ENCODE measurements around the gene SRPK2. TPM values are rescaled to one million over a fixed set of nuclear protein-coding genes. Genes with fewer than 3 reads are reported as not detected.
"Not testable (repeated sequence)": the region's sequence is repeated elsewhere in the genome, so short reads cannot be mapped to it uniquely, and the experiment has no call there.

Gene SRPK2
- polyA plus RNA-seq, 1 donor, result 34.9 TPM

GRCh38 chr7:105304040-105304895 lies 84.5 kb downstream of the SRPK2 start:
- DNase-seq (ENCODE audit: low read depth), result no peak

GRCh38 chr7:105300587-105300986 lies 88.1 kb downstream of the SRPK2 start:
- DNase-seq (ENCODE audit: low read depth), result not testable (repeated sequence)

- DNase-seq (ENCODE audit: low read depth), result no peak
Observed at GRCh38 chr7:105298439-105298894, 90.3 kb downstream of the SRPK2 start.

- no peak for DNase-seq (ENCODE audit: low read depth)
Observed at GRCh38 chr7:105297985-105298384, 90.7 kb downstream of the SRPK2 start.

DNA sequence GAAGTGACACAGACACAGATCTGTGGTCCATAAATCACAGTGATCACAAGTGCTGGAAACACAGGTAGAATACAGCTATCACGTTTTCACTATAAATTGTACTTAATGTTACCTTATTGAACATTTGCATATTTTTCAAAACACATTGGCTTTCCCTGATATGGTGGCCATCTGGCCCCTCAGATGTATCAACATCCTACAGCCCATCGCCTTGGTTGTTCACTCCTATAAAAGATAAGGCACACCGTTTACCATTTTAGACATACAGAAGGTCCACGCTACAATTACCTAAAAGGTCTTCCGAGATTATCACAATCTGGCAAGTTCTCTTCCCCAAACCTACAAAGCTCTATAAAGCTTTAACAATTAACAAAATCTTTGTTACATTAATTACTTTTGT lies 91.4 kb downstream of the SRPK2 start:
- DNase-seq (ENCODE audit: low read depth), result no peak

DNA sequence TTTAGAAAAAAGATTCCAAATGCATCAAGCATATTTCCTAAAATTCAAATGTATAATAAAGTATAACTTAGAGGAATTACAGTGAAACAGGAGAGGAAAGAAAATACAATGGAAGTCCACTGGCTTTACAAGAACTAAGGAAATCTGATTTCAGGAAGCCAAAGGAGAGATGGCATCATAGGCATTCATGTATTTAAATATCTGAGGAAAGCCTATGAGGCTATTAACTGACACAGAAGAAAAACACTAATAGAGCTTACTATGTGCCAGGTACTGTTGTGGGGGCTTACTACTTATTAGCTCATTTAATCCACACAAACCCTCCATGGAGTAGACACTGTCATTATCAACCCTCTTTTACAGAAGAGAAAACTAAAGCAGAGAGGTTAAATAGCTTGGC lies 92.2 kb downstream of the SRPK2 start:
- no peak for DNase-seq (ENCODE audit: low read depth)

DNA sequence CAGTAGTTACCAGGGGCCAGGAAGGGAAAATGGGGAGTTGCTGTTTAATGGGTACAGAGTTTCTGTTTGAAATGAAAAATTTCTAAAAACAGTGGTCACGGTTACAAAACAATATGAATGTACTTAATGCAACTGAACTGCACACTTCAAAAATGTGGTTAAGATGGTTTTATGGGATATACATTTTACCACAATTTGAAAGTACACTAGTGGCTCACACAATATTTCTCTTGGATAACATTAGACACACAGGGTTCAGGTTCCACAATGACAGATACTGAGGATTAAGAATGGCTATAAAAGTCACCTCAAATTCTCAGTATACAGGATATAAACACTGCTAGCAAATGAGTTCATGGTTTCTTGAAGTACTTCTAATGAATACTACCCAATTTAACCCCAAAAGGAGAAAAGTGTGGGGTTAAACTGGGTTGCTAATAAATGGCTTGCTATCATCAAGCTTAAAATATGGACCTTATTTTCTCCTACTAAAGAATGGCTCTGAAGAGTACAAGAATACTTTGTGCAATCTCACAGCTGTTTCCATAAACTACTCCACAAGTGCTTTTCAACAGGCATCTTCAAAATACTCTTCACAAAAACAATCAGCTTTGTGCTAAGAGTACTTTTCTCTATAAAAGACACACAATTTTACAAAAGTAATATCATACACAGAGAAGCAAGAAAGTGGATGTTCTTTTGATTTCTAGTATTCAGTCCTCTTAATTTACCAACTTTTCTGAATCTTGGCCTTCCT lies 92.9 kb downstream of the SRPK2 start:
- DNase-seq (ENCODE audit: low read depth), result no peak

DNA sequence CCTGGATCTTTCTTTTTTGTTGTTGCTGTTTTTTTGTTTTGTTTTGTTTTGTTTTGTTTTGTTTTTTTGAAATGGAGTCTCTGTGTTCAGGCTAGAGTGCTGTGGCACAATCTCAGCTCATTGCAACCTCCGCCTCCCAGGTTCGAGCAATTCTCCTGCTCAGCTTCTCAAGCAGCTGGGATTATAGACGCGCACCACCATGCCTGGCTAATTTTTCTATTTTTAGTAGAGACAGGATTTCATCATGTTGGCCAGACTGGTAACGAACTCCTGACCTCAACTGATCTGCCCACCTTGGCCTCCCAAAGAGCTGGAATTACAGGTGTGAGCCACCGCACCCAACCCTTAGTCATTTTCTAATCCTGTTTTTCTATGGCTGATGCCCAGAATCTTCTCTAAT lies 94.2 kb downstream of the SRPK2 start:
- DNase-seq (ENCODE audit: low read depth), result not testable (repeated sequence)

GRCh38 chr7:105289704-105290103 lies 99.0 kb downstream of the SRPK2 start:
- no peak for DNase-seq (ENCODE audit: low read depth)

GRCh38 chr7:105286441-105286840 lies 102.3 kb downstream of the SRPK2 start:
- no peak for DNase-seq (ENCODE audit: low read depth)

- DNase-seq (ENCODE audit: low read depth), result no peak
Observed at GRCh38 chr7:105285118-105285874, 103.4 kb downstream of the SRPK2 start.

- no peak for DNase-seq (ENCODE audit: low read depth)
Observed at GRCh38 chr7:105284014-105284413, 104.7 kb downstream of the SRPK2 start.

DNA sequence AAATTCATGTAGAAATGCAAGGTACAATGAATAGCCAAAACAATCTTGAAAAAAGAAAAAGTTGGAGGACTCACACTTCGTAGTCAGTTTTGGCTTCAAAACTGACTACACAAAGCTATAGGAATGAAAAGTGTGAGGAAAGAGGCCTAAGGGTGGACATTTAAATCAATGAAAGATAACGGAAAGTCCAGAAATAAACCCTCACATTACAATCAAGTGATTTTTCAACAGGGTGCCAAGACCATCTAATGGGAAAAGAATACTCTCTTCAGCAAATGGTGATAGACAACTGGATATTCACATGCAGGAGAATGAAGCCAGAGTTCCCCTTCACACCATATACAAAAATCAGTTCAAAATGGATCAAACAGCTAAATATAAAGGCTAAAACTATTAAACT lies 106.8 kb downstream of the SRPK2 start:
- DNase-seq (ENCODE audit: low read depth), result no peak

DNA sequence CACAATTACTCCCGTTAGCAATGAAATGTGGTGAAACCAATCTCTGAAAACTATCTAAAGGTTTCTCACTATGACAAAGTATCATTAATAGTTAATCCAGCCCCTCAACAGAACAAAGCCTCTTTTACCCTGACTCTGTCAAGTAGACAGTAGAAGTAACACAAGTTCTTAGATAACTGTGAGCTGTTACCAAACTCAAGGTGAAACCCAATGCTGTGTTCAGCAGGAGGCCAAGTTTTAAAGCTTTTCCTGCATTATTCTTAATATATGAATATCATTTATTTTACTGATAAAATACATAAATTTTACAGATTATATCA lies 109.1 kb downstream of the SRPK2 start:
- no peak for DNase-seq (ENCODE audit: low read depth)

DNA sequence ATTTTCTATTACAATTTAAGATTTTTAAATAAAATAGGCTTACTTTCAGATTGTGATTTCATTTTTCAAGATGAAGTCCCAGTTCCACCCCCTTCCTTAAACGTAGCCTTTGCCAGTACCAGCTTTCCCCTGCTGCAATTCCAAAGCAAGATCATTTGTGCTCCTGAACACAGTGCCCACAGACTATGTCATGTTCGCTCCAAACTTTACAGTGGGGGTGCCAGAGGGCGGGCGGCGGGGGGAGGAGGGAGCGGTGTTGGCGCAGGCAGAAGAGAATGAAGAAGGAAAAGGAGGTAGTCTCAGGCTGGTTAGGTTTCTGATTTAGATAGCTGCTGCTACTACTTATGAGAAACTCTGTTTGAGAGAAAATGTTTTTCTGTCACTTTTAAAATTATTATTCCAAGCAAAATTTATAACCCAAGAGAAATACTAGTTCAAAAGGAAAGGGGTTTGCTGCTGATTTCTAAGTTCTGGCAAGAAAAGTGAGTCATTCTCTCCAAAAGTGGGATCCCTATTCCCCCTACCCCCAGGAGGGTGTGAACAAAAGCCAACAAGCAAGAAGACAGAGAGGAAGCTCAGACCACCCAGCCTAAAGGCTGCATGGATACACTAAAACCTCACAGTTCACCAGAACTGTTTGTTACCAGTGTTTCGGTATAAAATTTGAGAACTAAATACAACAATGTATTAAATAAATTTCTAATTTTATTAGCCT lies 109.6 kb downstream of the SRPK2 start:
- DNase-seq (ENCODE audit: low read depth), result no peak

DNA sequence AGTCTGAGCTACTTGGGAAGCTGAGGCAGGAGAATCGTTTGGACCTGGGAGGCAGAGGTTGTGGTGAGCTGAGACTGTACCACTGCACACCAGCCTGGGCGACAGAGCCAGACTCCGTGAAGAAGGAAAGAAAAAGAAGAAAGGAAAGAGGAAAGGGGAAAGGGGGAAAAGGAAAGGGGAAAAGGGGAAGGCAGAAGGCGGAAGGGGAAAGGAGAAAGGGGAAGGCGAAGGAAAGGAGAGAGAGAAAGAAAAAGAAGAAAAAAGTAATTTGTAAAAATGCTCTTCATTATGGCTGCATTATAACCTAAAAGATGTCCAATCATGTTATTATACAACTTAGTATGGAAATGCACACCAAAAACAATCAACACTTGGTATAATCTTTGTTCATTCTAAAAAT lies 110.2 kb downstream of the SRPK2 start:
- no peak for DNase-seq (ENCODE audit: low read depth)

GRCh38 chr7:105277341-105277740 lies 111.4 kb downstream of the SRPK2 start:
- DNase-seq (ENCODE audit: low read depth), result no peak

- no peak for DNase-seq (ENCODE audit: low read depth)
Observed at GRCh38 chr7:105270117-105270516, 118.6 kb downstream of the SRPK2 start.

GRCh38 chr7:105269397-105269796 lies 119.3 kb downstream of the SRPK2 start:
- DNase-seq (ENCODE audit: low read depth), result no peak

GRCh38 chr7:105268511-105269392 lies 120.0 kb downstream of the SRPK2 start:
- DNase-seq (ENCODE audit: low read depth), result peak; percentile 56

- no peak for DNase-seq (ENCODE audit: low read depth)
Observed at GRCh38 chr7:105268056-105268455, 120.7 kb downstream of the SRPK2 start.
